ENCODE data around the gene GPBAR1.

- TF ChIP-seq, protein P1, sequence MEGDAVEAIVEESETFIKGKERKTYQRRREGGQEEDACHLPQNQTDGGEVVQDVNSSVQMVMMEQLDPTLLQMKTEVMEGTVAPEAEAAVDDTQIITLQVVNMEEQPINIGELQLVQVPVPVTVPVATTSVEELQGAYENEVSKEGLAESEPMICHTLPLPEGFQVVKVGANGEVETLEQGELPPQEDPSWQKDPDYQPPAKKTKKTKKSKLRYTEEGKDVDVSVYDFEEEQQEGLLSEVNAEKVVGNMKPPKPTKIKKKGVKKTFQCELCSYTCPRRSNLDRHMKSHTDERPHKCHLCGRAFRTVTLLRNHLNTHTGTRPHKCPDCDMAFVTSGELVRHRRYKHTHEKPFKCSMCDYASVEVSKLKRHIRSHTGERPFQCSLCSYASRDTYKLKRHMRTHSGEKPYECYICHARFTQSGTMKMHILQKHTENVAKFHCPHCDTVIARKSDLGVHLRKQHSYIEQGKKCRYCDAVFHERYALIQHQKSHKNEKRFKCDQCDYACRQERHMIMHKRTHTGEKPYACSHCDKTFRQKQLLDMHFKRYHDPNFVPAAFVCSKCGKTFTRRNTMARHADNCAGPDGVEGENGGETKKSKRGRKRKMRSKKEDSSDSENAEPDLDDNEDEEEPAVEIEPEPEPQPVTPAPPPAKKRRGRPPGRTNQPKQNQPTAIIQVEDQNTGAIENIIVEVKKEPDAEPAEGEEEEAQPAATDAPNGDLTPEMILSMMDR (IDR thresholded peaks at IDR 0.05 in 2 of 3, conservative IDR thresholded peaks at IDR 0.05 in 1 of 3; ENCODE audit: insufficient read depth in 2 of 3, low read depth in 1 of 3, low read length in 3 of 3): no peak
- TF ChIP-seq HNRNPL (IDR thresholded peaks at IDR 0.05; ENCODE audit: low read depth, low read length): no peak
- no peak for TF ChIP-seq ZNF766 (CRISPR knock-in tag; conservative IDR thresholded peaks at IDR 0.05)
- no peak for TF ChIP-seq ELF1 (tag; IDR thresholded peaks at IDR 0.05)
- no peak for TF ChIP-seq NR1H2 (CRISPR knock-in tag; IDR thresholded peaks at IDR 0.05)
- no peak for TF ChIP-seq DIDO1 (tag; IDR thresholded peaks at IDR 0.05; ENCODE audit: low read depth)
- TF ChIP-seq MCM2 (IDR thresholded peaks at IDR 0.05; ENCODE audit: low read depth): no peak
- no peak for TF ChIP-seq RAD21 (CRISPR knock-in tag; conservative IDR thresholded peaks at IDR 0.05 in 1 of 2, IDR thresholded peaks at IDR 0.05 in 1 of 2)
- TF ChIP-seq, protein P2, sequence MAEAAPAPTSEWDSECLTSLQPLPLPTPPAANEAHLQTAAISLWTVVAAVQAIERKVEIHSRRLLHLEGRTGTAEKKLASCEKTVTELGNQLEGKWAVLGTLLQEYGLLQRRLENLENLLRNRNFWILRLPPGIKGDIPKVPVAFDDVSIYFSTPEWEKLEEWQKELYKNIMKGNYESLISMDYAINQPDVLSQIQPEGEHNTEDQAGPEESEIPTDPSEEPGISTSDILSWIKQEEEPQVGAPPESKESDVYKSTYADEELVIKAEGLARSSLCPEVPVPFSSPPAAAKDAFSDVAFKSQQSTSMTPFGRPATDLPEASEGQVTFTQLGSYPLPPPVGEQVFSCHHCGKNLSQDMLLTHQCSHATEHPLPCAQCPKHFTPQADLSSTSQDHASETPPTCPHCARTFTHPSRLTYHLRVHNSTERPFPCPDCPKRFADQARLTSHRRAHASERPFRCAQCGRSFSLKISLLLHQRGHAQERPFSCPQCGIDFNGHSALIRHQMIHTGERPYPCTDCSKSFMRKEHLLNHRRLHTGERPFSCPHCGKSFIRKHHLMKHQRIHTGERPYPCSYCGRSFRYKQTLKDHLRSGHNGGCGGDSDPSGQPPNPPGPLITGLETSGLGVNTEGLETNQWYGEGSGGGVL (CRISPR knock-in tag; IDR thresholded peaks at IDR 0.05): no peak
- TF ChIP-seq PPARD (CRISPR knock-in tag; IDR thresholded peaks at IDR 0.05): no peak
- no peak for TF ChIP-seq ZNF384 (IDR thresholded peaks at IDR 0.05; ENCODE audit: low read depth, low read length)
- TF ChIP-seq ZNF274 (IDR thresholded peaks at IDR 0.05; ENCODE audit: borderline replicate concordance, low read depth, low read length): no peak
- no peak for TF ChIP-seq SIN3A (IDR thresholded peaks at IDR 0.05; ENCODE audit: borderline replicate concordance in 2 of 2, control insufficient read depth in 1 of 2, low read depth in 2 of 2, low read length in 2 of 2)
Measured at GRCh38 chr2:218293715-218294429, 33.1 kb downstream of the GPBAR1 start.

Data from K562 (cell line).